H1 (cell line): Measurements from ENCODE around the gene DCP1B. TPM values are rescaled to one million over a fixed set of nuclear protein-coding genes. Genes with fewer than 3 reads are reported as not detected.

Experiments used
- ATF2 ChIP-seq: IDR thresholded peaks from 2 replicates; pipeline ENCODE4 v1.6.1; 2012; ENCODE audit warnings: low read length, inconsistent platforms
- ATF3 ChIP-seq: IDR thresholded peaks from 2 replicates; pipeline ENCODE4 v1.6.1; 2011; ENCODE audit warnings: low read depth, mild to moderate bottlenecking, low read length; ENCODE audit not compliant: insufficient read depth
- BCL11A ChIP-seq, 2 experiments: IDR thresholded peaks; one replicate each; pipeline ENCODE4 v1.6.1; 2011; ENCODE audit warnings: low read depth in 2 of 2, low read length in 2 of 2, mild to moderate bottlenecking in 2 of 2
- CHD1 ChIP-seq: IDR thresholded peaks from 2 replicates; pipeline ENCODE4 v1.6.1; 2012; ENCODE audit warnings: low read depth, low read length, improper control_type of control experiment
- CHD2 ChIP-seq: IDR thresholded peaks from 2 replicates; pipeline ENCODE4 v1.6.1; 2012; ENCODE audit warnings: low read length, improper control_type of control experiment
- E2F6 ChIP-seq: IDR thresholded peaks from 2 replicates; pipeline ENCODE4 v1.6.1; 2012; ENCODE audit warnings: inconsistent platforms
- FOSL1 ChIP-seq: IDR thresholded peaks from 2 replicates; pipeline ENCODE4 v1.6.1; 2011; ENCODE audit warnings: mild to moderate bottlenecking, low read depth, low read length, moderate library complexity; ENCODE audit not compliant: insufficient read depth
- GABPA ChIP-seq: IDR thresholded peaks from 2 replicates; pipeline ENCODE4 v1.6.1; 2011; ENCODE audit warnings: mild to moderate bottlenecking, low read length, moderate library complexity, borderline replicate concordance; ENCODE audit not compliant: insufficient read depth
- HDAC6 ChIP-seq: IDR thresholded peaks from one replicate; pipeline ENCODE4 v1.7.1; 2012; ENCODE audit warnings: low read depth, mild to moderate bottlenecking, inconsistent platforms, low read length, moderate library complexity
- KDM1A ChIP-seq: fragments of 200-600, 300-600 bp; sonication (generic); IDR thresholded peaks from 2 replicates; pipeline ENCODE4 v1.7.1; 2016; ENCODE audit warnings: mild to moderate bottlenecking, low read length, borderline replicate concordance
- NANOG ChIP-seq: IDR thresholded peaks from 2 replicates; pipeline ENCODE4 v1.6.1; 2011; ENCODE audit warnings: low read length, low read depth, mild to moderate bottlenecking, inconsistent platforms; ENCODE audit not compliant: insufficient read depth, poor library complexity, severe bottlenecking
- PHF8 ChIP-seq: fragments of 200-600 bp; sonication (generic); conservative IDR thresholded peaks from 2 replicates; pipeline ENCODE4 v1.7.1; 2012; ENCODE audit warnings: low read depth, mild to moderate bottlenecking, inconsistent platforms, low read length, moderate library complexity
- POLR2A ChIP-seq, 2 experiments: IDR thresholded peaks; 1 replicate in 1 of 2; 2 replicates in 1 of 2; pipeline ENCODE4 v1.6.1; 2011; ENCODE audit warnings: low read depth in 2 of 2, low read length in 2 of 2, mild to moderate bottlenecking in 2 of 2; ENCODE audit errors: control extremely low read depth in 1 of 2
- POLR2AphosphoS5 ChIP-seq: IDR thresholded peaks from 2 replicates; pipeline ENCODE4 v1.6.1; 2011; ENCODE audit warnings: low read depth, low read length
- RFX5 ChIP-seq: IDR thresholded peaks from 2 replicates; pipeline ENCODE4 v1.6.1; 2011; ENCODE audit warnings: low read depth, low read length, improper control_type of control experiment, borderline replicate concordance
- YY1 ChIP-seq: IDR thresholded peaks from 2 replicates; pipeline ENCODE4 v1.6.1; 2011; ENCODE audit warnings: low read depth, mild to moderate bottlenecking, low read length
- polyA plus RNA-seq, 7 experiments: library from polyadenylated mRNA; depleted of rRNA in 3 of 7; stranded (reverse) in 5 of 7; unstranded in 2 of 7; fragments of >200 nt in 5 of 7; fragments of 200-250 nt in 2 of 7; gene quantifications; 1 replicate in 5 of 7; 2 replicates in 1 of 7; 4 replicates in 1 of 7; pipeline versions ENCODE4 v1.2.1 to v1.2.3, GENCODE V29; 2011 to 2013; ENCODE audit warnings: missing spikeins in 2 of 7, mixed read lengths in 2 of 7
- total RNA-seq: library from RNA; stranded (reverse); fragmentation: NEBNext Ultra II Directional; extraction: Animal tissue kit (Norgen Biotek cat#: 25700); gene quantifications from 2 replicates; pipeline ENCODE4 v1.2.1, GENCODE V29; 2021

DCP1B gene
- total and polyA plus RNA-seq, 2 of the 8 experiments (the other 6 are each of a cell fraction or from before 2014, with no cell fraction given) = 14.8 to 29.0 TPM

GRCh38 chr12:2052826-2053678 lies 48.8 kb upstream of the DCP1B start, which contains the start of gene CACNA1C (continued):
- TF ChIP-seq BCL11A (IDR thresholded peaks at IDR 0.05; ENCODE audit: low read depth in 2 of 2, low read length in 2 of 2) (no peak), FOSL1 (no peak), POLR2A (IDR thresholded peaks at IDR 0.05; ENCODE audit: control extremely low read depth in 1 of 2, low read depth in 2 of 2, low read length in 2 of 2) (no peak), HDAC6 (no peak), NANOG (no peak), PHF8 (no peak), ATF2 (no peak), POLR2AphosphoS5 (no peak), CHD2 (no peak), YY1 (no peak), GABPA (no peak), ATF3 (no peak), RFX5 (no peak), CHD1 (no peak), KDM1A (no peak), E2F6 (no peak)
